ENCODE data around the gene GLCCI1. TPM values are rescaled to one million over a fixed set of nuclear protein-coding genes. Genes with fewer than 3 reads are reported as not detected.
"Not testable (repeated sequence)": the region's sequence is repeated elsewhere in the genome, so short reads cannot be mapped to it uniquely, and the experiment has no call there.

Gene GLCCI1
- total and polyA plus RNA-seq, 2 of the 8 experiments (the other 6 are each of a cell fraction or from before 2014, with no cell fraction given): 12.4 to 27.7 TPM

DNA sequence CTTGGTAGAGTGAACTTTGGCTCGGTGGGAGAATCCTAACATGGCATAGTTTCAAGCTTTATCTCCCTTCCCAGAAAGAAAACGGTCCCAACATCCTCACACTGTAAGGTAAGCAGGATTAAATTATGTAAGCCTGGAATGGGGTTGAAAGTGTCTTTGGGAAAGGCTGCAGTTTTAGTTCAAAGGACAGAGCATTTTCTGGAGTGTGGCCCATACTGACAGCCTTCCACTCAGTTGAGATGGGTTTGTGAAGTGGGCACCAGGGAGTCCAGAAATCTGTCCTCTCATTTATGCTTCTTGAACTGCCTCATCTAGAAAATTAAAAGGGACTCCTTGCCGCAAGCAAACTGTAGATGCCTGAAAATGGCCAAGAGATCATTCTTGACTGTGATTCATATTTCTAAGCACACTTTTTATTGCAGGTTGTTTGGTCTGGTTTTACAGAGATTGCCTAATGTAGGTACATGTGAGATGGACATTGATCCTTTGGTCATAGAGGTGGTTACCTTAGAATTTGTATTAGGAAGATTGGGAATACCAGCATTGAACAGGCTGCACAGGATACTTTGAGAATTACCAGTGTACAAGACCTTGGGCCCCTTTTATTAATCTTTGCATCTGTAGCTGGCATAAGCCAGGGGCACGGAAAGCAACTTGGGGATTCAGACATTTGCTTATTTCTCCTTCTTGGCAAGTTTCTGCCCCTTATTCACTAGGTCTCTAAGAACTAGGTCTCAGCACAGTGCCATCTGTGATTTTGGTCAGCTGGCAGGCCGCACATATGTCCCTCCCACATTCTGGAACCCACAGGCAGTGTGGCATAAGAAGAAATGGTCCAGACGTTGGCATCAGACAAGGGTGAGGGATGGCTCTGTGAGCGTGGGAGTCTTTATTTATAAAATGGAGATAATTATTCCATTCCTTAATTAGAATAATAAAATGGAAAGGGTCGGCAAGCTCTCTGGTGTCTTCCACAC is 125.9 kb downstream of the GLCCI1 start (continued):
- no peak for TF ChIP-seq TEAD4 (IDR thresholded peaks at IDR 0.05; ENCODE audit: low read depth, low read length)
- TF ChIP-seq PHF8 (conservative IDR thresholded peaks at IDR 0.05; ENCODE audit: low read depth, low read length): no peak
- no peak for TF ChIP-seq CBX8 (IDR thresholded peaks at IDR 0.05; ENCODE audit: borderline replicate concordance, low read depth, low read length)
- TF ChIP-seq, protein P1, sequence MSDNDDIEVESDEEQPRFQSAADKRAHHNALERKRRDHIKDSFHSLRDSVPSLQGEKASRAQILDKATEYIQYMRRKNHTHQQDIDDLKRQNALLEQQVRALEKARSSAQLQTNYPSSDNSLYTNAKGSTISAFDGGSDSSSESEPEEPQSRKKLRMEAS (IDR thresholded peaks at IDR 0.05): no peak
- no peak for TF ChIP-seq NANOG (IDR thresholded peaks at IDR 0.05; ENCODE audit: insufficient read depth, low read depth, low read length, poor library complexity, severe bottlenecking)
- TF ChIP-seq YY1 (IDR thresholded peaks at IDR 0.05; ENCODE audit: low read depth, low read length): no peak
- TF ChIP-seq KDM5A (IDR thresholded peaks at IDR 0.05; ENCODE audit: low read length): no peak
- no peak for TF ChIP-seq CEBPB (IDR thresholded peaks at IDR 0.05; ENCODE audit: low read depth, low read length)
- TF ChIP-seq ATF3 (IDR thresholded peaks at IDR 0.05; ENCODE audit: insufficient read depth, low read depth, low read length): no peak

- H3K27me3 ChIP-seq (replicated peaks in 1 of 4; ENCODE audit: control insufficient read depth in 3 of 4, extremely low read depth in 1 of 4, insufficient read depth in 3 of 4, low read length in 3 of 4); CTCF ChIA-PET (ENCODE audit: partially characterized antibody); DNase-seq (ENCODE audit: low read depth in 1 of 2, low spot score in 2 of 2); H2BK20ac ChIP-seq (ENCODE audit: low read length); H3K27ac ChIP-seq (ENCODE audit: low read depth, low read length); H3K4me3 ChIP-seq (ENCODE audit: extremely low read depth in 1 of 4, insufficient read depth in 2 of 4, low read depth in 3 of 4, low read length in 4 of 4); H3K9ac ChIP-seq (replicated peaks in 1 of 4; ENCODE audit: extremely low read depth in 1 of 4, low read depth in 3 of 4, low read length in 3 of 4); H2AK5ac ChIP-seq (ENCODE audit: low read depth, low read length); H3K18ac ChIP-seq (ENCODE audit: extremely low read depth, low read length); H4K91ac ChIP-seq (replicated peaks; ENCODE audit: insufficient read length, low read length); H3K4me2 ChIP-seq (ENCODE audit: insufficient read depth in 1 of 2, low read depth in 2 of 2, low read length in 2 of 2); H2BK15ac ChIP-seq (ENCODE audit: low read length); H3K36me3 ChIP-seq (ENCODE audit: control insufficient read depth in 2 of 4, insufficient read depth in 4 of 4, low read length in 3 of 4); H4K20me1 ChIP-seq (replicated peaks in 1 of 2; ENCODE audit: control insufficient read depth in 1 of 2, insufficient read depth in 2 of 2, low read length in 2 of 2); H3K23me2 ChIP-seq (ENCODE audit: low read depth, low read length); POLR2A ChIA-PET (ENCODE audit: partially characterized antibody); H2AFZ ChIP-seq (ENCODE audit: low read length); H2BK12ac ChIP-seq (ENCODE audit: low read depth, low read length); H2BK5ac ChIP-seq (ENCODE audit: low read depth, low read length); H3K9me3 ChIP-seq (ENCODE audit: insufficient read depth in 2 of 2, low read depth in 1 of 2, low read length in 1 of 2); H3K4ac ChIP-seq (replicated peaks; ENCODE audit: insufficient read length, low read depth, low read length); H3K14ac ChIP-seq (ENCODE audit: insufficient read length); H4K8ac ChIP-seq (ENCODE audit: extremely low read depth, insufficient read depth, low read length); H3K79me2 ChIP-seq (ENCODE audit: control insufficient read depth in 1 of 2, insufficient read depth in 2 of 2, low read length in 2 of 2); H3K23ac ChIP-seq (ENCODE audit: insufficient read length); H2BK120ac ChIP-seq (replicated peaks; ENCODE audit: low read depth, low read length); H3K4me1 ChIP-seq (replicated peaks in 1 of 4; ENCODE audit: control insufficient read depth in 3 of 4, insufficient read depth in 4 of 4, low read length in 3 of 4); H3K56ac ChIP-seq (replicated peaks; ENCODE audit: insufficient read length, low read depth, low read length); H4K5ac ChIP-seq (ENCODE audit: insufficient read length, low read depth, low read length); FAIRE-seq; H3K79me1 ChIP-seq (ENCODE audit: low read depth, low read length): not testable (repeated sequence)
- WGBS, 2 experiments (ENCODE audit: extremely low coverage in 1 of 2, insufficient coverage in 1 of 2, insufficient read length in 1 of 2, insufficient replicate concordance in 2 of 2, low coverage in 1 of 2, low lambda C conversion rate in 2 of 2, missing lambda C conversion rate in 1 of 2): 96% methylated on average over 4 of the region's 4 CpGs; no CpG with 5 or more reads in 1 of the 2 experiments
Measured at GRCh38 chr7:8101292-8101691, 132.7 kb downstream of the GLCCI1 start.
